Middle frontal gyrus (tissue), 1 donor: ENCODE measurements around the gene MCM3AP.

Experiments
- DNase-seq: peaks from one replicate; pipeline ENCODE4 v3.0.0-alpha.2; 2015; ENCODE audit warnings: low spot score; ENCODE audit errors: extremely low spot score

The MCM3AP gene

DNA sequence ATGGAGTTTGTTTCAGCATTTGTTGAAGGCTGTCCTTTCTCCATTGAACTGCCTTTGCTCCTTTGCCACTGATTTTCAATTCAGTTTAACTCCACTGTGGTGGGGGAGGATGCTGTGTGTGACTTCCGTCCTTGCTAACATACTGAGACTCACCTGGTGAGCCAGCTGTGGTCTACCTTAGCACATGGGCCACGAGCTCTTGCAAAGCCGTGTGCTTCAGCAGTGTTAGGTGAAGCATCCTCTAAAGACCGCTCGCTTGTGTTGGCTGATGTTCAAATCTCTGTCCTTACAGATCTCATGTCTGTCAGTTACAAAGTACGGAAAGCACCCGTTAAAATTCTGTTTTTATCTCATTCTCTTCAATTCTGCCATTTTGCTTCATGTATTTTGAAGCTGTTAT, 97.6 kb downstream of the MCM3AP start:
- DNase-seq: no peak

DNA sequence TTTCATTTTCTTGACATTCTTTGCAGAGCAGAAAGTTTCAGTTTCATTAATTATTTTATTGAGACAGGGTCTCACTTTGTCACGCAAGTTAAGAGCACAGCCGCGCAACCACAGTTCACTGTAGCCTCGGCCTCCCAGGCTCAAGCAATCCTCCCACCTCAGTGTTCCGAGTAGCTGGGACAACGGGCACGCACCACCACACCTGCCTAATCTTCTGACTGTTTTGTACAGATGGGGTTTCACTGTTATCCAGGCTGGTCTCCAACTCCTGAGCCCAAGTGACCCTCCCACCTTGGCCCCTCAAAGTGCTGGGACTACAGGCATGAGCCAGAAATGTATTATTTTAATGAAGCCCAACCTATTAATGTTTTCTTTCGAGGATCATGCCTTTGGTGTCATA, 98.2 kb downstream of the MCM3AP start:
- DNase-seq: no peak

DNA sequence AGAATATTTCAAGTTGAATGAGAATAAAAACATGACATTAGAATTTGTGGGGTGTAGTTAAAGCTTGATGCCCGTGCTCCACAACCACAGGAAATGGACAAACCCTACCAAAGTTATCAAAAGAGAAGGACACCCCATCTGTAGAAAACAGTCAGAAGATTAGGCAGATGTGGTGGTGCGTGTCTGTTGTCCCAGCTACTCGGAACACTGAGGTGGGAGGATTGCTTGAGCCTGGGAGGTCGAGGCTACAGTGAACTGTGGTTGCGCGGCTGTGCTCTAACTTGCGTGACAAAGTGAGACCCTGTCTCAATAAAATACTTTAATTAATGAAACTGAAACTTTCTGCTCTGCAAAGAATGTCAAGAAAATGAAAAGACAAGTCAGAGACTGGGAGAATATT, 99.7 kb downstream of the MCM3AP start:
- DNase-seq: no peak
